ENCODE results near the gene RPL28. TPM values are rescaled to one million over a fixed set of nuclear protein-coding genes. Genes with fewer than 3 reads are reported as not detected.

RPL28 gene
- total and polyA plus RNA-seq, 10 of the 15 experiments (the other 5 are each of a cell fraction or from before 2014, with no cell fraction given): 260 to 3,542 (median 891) TPM

DNA sequence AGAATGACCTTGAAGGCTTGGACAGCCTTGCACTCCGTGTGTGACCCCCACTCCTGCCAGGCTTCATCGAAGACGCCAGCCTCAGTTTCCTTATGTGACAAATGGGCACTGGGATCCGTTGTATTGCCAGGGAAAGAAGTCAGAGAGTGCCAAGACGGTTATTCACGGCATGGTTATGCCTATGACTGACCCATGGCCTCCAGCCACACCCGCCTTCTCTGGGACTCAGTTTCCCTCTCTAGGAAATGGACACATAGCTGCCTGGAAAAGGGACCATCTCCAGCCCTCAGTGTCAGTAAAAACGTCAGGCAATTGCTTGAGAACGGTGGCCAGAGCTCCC is 22.8 kb downstream of the RPL28 start (continued):
- TF ChIP-seq, protein P1, sequence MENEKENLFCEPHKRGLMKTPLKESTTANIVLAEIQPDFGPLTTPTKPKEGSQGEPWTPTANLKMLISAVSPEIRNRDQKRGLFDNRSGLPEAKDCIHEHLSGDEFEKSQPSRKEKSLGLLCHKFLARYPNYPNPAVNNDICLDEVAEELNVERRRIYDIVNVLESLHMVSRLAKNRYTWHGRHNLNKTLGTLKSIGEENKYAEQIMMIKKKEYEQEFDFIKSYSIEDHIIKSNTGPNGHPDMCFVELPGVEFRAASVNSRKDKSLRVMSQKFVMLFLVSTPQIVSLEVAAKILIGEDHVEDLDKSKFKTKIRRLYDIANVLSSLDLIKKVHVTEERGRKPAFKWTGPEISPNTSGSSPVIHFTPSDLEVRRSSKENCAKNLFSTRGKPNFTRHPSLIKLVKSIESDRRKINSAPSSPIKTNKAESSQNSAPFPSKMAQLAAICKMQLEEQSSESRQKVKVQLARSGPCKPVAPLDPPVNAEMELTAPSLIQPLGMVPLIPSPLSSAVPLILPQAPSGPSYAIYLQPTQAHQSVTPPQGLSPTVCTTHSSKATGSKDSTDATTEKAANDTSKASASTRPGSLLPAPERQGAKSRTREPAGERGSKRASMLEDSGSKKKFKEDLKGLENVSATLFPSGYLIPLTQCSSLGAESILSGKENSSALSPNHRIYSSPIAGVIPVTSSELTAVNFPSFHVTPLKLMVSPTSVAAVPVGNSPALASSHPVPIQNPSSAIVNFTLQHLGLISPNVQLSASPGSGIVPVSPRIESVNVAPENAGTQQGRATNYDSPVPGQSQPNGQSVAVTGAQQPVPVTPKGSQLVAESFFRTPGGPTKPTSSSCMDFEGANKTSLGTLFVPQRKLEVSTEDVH (IDR thresholded peaks at IDR 0.05; ENCODE audit: low read depth, partially characterized antibody): no peak
- TF ChIP-seq, protein P2, sequence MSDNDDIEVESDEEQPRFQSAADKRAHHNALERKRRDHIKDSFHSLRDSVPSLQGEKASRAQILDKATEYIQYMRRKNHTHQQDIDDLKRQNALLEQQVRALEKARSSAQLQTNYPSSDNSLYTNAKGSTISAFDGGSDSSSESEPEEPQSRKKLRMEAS (IDR thresholded peaks at IDR 0.05; ENCODE audit: low read depth, low read length): no peak
- TF ChIP-seq, protein P3, sequence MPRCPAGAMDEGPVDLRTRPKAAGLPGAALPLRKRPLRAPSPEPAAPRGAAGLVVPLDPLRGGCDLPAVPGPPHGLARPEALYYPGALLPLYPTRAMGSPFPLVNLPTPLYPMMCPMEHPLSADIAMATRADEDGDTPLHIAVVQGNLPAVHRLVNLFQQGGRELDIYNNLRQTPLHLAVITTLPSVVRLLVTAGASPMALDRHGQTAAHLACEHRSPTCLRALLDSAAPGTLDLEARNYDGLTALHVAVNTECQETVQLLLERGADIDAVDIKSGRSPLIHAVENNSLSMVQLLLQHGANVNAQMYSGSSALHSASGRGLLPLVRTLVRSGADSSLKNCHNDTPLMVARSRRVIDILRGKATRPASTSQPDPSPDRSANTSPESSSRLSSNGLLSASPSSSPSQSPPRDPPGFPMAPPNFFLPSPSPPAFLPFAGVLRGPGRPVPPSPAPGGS (IDR thresholded peaks at IDR 0.05; ENCODE audit: borderline replicate concordance, insufficient read depth, low read depth, low read length, poor library complexity, severe bottlenecking): no peak
- TF ChIP-seq RUNX3 (IDR thresholded peaks at IDR 0.05; ENCODE audit: low read length) (no peak), ZSCAN29 (IDR thresholded peaks at IDR 0.05) (no peak), YBX1 (IDR thresholded peaks at IDR 0.05) (no peak), WRNIP1 (IDR thresholded peaks at IDR 0.05; ENCODE audit: borderline replicate concordance, low read depth, low read length) (no peak), BHLHE40 (IDR thresholded peaks at IDR 0.05; ENCODE audit: borderline replicate concordance in 1 of 2, low read depth in 2 of 2, low read length in 1 of 2) (no peak)
- TF ChIP-seq, protein P4, sequence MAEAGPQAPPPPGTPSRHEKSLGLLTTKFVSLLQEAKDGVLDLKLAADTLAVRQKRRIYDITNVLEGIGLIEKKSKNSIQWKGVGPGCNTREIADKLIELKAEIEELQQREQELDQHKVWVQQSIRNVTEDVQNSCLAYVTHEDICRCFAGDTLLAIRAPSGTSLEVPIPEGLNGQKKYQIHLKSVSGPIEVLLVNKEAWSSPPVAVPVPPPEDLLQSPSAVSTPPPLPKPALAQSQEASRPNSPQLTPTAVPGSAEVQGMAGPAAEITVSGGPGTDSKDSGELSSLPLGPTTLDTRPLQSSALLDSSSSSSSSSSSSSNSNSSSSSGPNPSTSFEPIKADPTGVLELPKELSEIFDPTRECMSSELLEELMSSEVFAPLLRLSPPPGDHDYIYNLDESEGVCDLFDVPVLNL (IDR thresholded peaks at IDR 0.05; ENCODE audit: low read depth, low read length): no peak
- TF ChIP-seq, protein P5, sequence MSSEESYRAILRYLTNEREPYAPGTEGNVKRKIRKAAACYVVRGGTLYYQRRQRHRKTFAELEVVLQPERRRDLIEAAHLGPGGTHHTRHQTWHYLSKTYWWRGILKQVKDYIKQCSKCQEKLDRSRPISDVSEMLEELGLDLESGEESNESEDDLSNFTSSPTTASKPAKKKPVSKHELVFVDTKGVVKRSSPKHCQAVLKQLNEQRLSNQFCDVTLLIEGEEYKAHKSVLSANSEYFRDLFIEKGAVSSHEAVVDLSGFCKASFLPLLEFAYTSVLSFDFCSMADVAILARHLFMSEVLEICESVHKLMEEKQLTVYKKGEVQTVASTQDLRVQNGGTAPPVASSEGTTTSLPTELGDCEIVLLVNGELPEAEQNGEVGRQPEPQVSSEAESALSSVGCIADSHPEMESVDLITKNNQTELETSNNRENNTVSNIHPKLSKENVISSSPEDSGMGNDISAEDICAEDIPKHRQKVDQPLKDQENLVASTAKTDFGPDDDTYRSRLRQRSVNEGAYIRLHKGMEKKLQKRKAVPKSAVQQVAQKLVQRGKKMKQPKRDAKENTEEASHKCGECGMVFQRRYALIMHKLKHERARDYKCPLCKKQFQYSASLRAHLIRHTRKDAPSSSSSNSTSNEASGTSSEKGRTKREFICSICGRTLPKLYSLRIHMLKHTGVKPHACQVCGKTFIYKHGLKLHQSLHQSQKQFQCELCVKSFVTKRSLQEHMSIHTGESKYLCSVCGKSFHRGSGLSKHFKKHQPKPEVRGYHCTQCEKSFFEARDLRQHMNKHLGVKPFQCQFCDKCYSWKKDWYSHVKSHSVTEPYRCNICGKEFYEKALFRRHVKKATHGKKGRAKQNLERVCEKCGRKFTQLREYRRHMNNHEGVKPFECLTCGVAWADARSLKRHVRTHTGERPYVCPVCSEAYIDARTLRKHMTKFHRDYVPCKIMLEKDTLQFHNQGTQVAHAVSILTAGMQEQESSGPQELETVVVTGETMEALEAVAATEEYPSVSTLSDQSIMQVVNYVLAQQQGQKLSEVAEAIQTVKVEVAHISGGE (CRISPR knock-in tag; IDR thresholded peaks at IDR 0.05): no peak
- TF ChIP-seq, protein P6, sequence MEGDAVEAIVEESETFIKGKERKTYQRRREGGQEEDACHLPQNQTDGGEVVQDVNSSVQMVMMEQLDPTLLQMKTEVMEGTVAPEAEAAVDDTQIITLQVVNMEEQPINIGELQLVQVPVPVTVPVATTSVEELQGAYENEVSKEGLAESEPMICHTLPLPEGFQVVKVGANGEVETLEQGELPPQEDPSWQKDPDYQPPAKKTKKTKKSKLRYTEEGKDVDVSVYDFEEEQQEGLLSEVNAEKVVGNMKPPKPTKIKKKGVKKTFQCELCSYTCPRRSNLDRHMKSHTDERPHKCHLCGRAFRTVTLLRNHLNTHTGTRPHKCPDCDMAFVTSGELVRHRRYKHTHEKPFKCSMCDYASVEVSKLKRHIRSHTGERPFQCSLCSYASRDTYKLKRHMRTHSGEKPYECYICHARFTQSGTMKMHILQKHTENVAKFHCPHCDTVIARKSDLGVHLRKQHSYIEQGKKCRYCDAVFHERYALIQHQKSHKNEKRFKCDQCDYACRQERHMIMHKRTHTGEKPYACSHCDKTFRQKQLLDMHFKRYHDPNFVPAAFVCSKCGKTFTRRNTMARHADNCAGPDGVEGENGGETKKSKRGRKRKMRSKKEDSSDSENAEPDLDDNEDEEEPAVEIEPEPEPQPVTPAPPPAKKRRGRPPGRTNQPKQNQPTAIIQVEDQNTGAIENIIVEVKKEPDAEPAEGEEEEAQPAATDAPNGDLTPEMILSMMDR (IDR thresholded peaks at IDR 0.05 in 2 of 3, conservative IDR thresholded peaks at IDR 0.05 in 1 of 3; ENCODE audit: control insufficient read depth in 2 of 3, extremely low read depth in 1 of 3, insufficient read depth in 1 of 3, low read depth in 3 of 3, low read length in 3 of 3): no peak
- TF ChIP-seq, protein P7, sequence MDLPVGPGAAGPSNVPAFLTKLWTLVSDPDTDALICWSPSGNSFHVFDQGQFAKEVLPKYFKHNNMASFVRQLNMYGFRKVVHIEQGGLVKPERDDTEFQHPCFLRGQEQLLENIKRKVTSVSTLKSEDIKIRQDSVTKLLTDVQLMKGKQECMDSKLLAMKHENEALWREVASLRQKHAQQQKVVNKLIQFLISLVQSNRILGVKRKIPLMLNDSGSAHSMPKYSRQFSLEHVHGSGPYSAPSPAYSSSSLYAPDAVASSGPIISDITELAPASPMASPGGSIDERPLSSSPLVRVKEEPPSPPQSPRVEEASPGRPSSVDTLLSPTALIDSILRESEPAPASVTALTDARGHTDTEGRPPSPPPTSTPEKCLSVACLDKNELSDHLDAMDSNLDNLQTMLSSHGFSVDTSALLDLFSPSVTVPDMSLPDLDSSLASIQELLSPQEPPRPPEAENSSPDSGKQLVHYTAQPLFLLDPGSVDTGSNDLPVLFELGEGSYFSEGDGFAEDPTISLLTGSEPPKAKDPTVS (IDR thresholded peaks at IDR 0.05; ENCODE audit: low read depth, low read length): no peak
- TF ChIP-seq, protein P8, sequence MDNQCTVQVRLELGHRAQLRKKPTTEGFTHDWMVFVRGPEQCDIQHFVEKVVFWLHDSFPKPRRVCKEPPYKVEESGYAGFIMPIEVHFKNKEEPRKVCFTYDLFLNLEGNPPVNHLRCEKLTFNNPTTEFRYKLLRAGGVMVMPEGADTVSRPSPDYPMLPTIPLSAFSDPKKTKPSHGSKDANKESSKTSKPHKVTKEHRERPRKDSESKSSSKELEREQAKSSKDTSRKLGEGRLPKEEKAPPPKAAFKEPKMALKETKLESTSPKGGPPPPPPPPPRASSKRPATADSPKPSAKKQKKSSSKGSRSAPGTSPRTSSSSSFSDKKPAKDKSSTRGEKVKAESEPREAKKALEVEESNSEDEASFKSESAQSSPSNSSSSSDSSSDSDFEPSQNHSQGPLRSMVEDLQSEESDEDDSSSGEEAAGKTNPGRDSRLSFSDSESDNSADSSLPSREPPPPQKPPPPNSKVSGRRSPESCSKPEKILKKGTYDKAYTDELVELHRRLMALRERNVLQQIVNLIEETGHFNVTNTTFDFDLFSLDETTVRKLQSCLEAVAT (IDR thresholded peaks at IDR 0.05): no peak
